Gastrocnemius medialis (tissue), 4 donors: ENCODE results near the gene DHRS7B. TPM values are rescaled to one million over a fixed set of nuclear protein-coding genes. Genes with fewer than 3 reads are reported as not detected.

Experiments
- ATAC-seq, 2 donors: fragments of 150-250 bp; one replicate each; pipeline ENCODE4 v1.9.1; 2016
- DNase-seq, 2 donors: peaks; one replicate each; pipeline ENCODE4 v3.0.0-alpha.2; 2019
- H3K27ac ChIP-seq, 4 donors: fragments of 200-600 bp; sonication (generic); 1 replicate in 1 of 4; 2 replicates in 3 of 4; pipeline ENCODE4 v1.5.1; 2016 to 2018; ENCODE audit warnings: mild to moderate bottlenecking in 2 of 4, moderate library complexity in 1 of 4
- H3K27me3 ChIP-seq, 3 donors: fragments of 200-600 bp; sonication (generic) in 2 of 3; 1 replicate in 1 of 3; 2 replicates in 2 of 3; pipeline versions ENCODE4 v1.5.1 to v1.6.0; 2016 to 2019; ENCODE audit warnings: mild to moderate bottlenecking in 1 of 3, moderate library complexity in 1 of 3
- H3K36me3 ChIP-seq, 2 donors: fragments of 200-600 bp; sonication (generic) in 1 of 2; one replicate each; pipeline ENCODE4 v1.5.1; 2017 to 2018
- H3K4me1 ChIP-seq, 2 donors: fragments of 200-600 bp; sonication (generic) in 1 of 2; one replicate each; pipeline ENCODE4 v1.5.1; 2016 to 2017; ENCODE audit warnings: mild to moderate bottlenecking in 2 of 2
- H3K4me3 ChIP-seq, 4 donors: fragments of 200-600 bp; sonication (generic) in 3 of 4; 1 replicate in 1 of 4; 2 replicates in 3 of 4; pipeline ENCODE4 v1.5.1; 2016 to 2019; ENCODE audit warnings: mild to moderate bottlenecking in 2 of 4
- H3K9me3 ChIP-seq, 3 donors: fragments of 200-600 bp; sonication (generic) in 2 of 3; 1 replicate in 1 of 3; 2 replicates in 2 of 3; pipeline ENCODE4 v1.5.1; 2016 to 2019
- POLR2A ChIP-seq, 2 donors: fragments of 450-650 bp; IDR thresholded peaks; one replicate each; pipeline ENCODE4 v1.6.1; 2017; ENCODE audit warnings: antibody characterized with exemption in 2 of 2, mild to moderate bottlenecking in 2 of 2, moderate library complexity in 2 of 2
- in situ Hi-C, 4 donors: fragments of 200-750 bp; cut with MboI; loops; one replicate each; pipeline versions ENCODE4 v1.15.0 to v1.8.0; 2017; ENCODE audit warnings: low sequenced_read_pairs in 4 of 4
- intact Hi-C: fragments of 100-400 bp; cut with DNase I; formaldehyde crosslinking; loops from one replicate; pipeline ENCODE4 v1.15.1; 2023; ENCODE audit warnings: low total_unique reads
- total RNA-seq, 4 donors: library from RNA; depleted of rRNA; stranded (reverse); fragments of >200 nt; gene quantifications; one replicate each; pipeline versions ENCODE4 v1.1.0 to v1.2.3, GENCODE V29; 2016
- TF ChIP-seq, protein P1 (sequence below), 5 experiments: fragments of 450-650 bp in 3 of 5; fragments of 200-600 bp in 2 of 5; sonication (generic) in 2 of 5; IDR thresholded peaks in 4 of 5; conservative IDR thresholded peaks in 1 of 5; 1 replicate in 4 of 5; 2 replicates in 1 of 5; pipeline ENCODE4 v1.5.1; 2016 to 2019; ENCODE audit warnings: antibody characterized with exemption in 5 of 5, mild to moderate bottlenecking in 3 of 5, moderate library complexity in 3 of 5

Gene DHRS7B
- total RNA-seq, 4 donors from 2014 or later, result 35.7 to 73.2 (median 43.2) TPM

DNA sequence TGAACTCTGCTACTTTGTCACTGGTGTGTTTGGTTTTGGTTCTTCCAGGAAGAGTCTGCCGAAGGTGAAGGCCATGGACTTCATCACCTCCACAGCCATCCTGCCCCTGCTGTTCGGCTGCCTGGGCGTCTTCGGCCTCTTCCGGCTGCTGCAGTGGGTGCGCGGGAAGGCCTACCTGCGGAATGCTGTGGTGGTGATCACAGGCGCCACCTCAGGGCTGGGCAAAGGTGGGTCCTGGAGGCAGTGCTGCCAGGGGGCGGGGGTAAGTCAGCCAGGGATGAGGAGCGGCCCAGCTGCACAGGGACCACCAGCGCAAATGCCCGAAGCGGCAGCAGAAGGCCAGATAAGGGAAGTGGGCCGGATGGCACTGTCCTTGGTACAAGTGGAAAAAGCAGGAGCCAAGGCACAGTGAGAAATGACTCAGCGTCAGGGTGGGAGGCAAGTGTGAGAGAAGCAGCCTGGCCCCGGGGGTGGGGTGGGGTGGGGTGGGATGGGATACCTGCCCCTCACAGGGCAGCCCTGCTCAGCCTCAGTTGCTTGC lies 45.3 kb downstream of the DHRS7B start:
- DNase-seq (no peak), ATAC-seq (no peak)
- H3K36me3 ChIP-seq, result no peaks in the 10 kb centered on the region
- peaks cover 76 to 80% of the 10 kb centered on the region in 2 donors for H3K4me1 ChIP-seq
- no peaks in the 10 kb centered on the region for H3K9me3 ChIP-seq
- peak overlapping the region; percentile 92 to 98 (median 96) for H3K27ac ChIP-seq
- no peaks in the 10 kb centered on the region for H3K27me3 ChIP-seq
- in situ Hi-C loops, result no loop called here
- intact Hi-C loops, result loop anchor here (2.0 kb wide), 1 partner anchor 29 kb away; no protein-coding TSS in a partner anchor
- H3K4me3 ChIP-seq, result no peak overlapping the region
- TF ChIP-seq POLR2A (IDR thresholded peaks at IDR 0.05), result no peak
- TF ChIP-seq, protein P1, sequence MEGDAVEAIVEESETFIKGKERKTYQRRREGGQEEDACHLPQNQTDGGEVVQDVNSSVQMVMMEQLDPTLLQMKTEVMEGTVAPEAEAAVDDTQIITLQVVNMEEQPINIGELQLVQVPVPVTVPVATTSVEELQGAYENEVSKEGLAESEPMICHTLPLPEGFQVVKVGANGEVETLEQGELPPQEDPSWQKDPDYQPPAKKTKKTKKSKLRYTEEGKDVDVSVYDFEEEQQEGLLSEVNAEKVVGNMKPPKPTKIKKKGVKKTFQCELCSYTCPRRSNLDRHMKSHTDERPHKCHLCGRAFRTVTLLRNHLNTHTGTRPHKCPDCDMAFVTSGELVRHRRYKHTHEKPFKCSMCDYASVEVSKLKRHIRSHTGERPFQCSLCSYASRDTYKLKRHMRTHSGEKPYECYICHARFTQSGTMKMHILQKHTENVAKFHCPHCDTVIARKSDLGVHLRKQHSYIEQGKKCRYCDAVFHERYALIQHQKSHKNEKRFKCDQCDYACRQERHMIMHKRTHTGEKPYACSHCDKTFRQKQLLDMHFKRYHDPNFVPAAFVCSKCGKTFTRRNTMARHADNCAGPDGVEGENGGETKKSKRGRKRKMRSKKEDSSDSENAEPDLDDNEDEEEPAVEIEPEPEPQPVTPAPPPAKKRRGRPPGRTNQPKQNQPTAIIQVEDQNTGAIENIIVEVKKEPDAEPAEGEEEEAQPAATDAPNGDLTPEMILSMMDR (IDR thresholded peaks at IDR 0.05 in 4 of 5, conservative IDR thresholded peaks at IDR 0.05 in 1 of 5), result no peak

DNA sequence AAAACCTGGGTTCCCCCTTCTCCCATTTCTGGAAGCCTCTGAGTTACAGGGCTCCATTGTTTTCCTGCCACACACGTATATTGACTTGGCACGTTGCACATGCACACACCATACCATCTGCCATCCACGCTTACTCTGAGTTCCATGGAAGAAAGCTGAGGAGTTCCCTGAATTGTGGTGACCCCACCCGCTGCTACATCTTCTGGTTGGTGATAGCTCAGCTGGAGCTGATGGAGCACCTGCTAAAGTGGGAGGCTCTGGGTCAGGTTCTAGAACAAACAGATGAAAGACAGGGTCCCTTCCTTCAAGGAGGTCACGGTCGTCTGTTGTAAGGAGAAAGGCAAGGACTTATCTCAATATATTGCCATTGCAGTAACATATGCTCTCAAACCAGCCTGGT lies 46.1 kb downstream of the DHRS7B start:
- peaks cover 71 to 73% of the 10 kb centered on the region in 2 donors for H3K4me1 ChIP-seq
- TF ChIP-seq, protein P1 (IDR thresholded peaks at IDR 0.05 in 4 of 5, conservative IDR thresholded peaks at IDR 0.05 in 1 of 5), result no peak
- no peak for TF ChIP-seq POLR2A (IDR thresholded peaks at IDR 0.05)
- DNase-seq, result no peak
- intact Hi-C loops, result loop anchor here (1.0 to 2.0 kb wide), 2 partner anchors 28 to 37 kb away; no protein-coding TSS in a partner anchor
- H3K27ac ChIP-seq, result peak overlapping the region; percentile 92 to 98 (median 96)
- no peaks in the 10 kb centered on the region for H3K27me3 ChIP-seq
- H3K36me3 ChIP-seq, result no peaks in the 10 kb centered on the region
- no peak overlapping the region for H3K4me3 ChIP-seq
- ATAC-seq, result no peak
- in situ Hi-C loops, result no loop called here
- H3K9me3 ChIP-seq, result no peaks in the 10 kb centered on the region

DNA sequence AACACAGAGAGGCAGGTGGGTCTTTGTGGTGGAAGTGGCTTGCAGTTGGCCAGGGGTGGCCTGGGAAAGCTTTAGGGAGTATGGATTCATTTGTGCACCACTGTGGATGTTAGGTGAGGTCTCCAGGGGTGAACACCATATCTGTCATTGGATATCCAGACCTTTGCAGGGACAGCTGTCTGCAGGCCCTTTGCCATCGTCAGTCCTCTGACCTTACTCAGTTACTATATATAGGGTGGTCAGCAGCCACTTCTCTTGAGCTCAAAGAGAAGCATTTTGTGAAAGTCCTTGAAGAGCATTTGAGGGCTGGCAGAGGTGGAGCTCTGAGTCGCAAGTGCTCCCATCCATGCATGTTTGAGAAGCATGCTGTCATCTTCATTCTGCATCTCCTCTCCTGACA lies 46.8 kb downstream of the DHRS7B start:
- Histone ChIP-seq H3K36me3 (no peaks in the 10 kb centered on the region), H3K4me3 (no peak overlapping the region), H3K4me1 (peaks cover 64 to 66% of the 10 kb centered on the region in 2 donors), H3K27me3 (no peaks in the 10 kb centered on the region), H3K27ac (peak overlapping the region; percentile 92 to 98 (median 96)), H3K9me3 (no peaks in the 10 kb centered on the region)
- in situ Hi-C loops (no loop called here), intact Hi-C loops (loop anchor here (1.0 to 2.0 kb wide), 2 partner anchors 27 to 37 kb away; no protein-coding TSS in a partner anchor)
- ATAC-seq (peak; percentile 88 to 92), DNase-seq (peak; percentile 77 to 91)
- TF ChIP-seq POLR2A (IDR thresholded peaks at IDR 0.05), result peak in 1 of 2 donors; percentile 17
- TF ChIP-seq, protein P1 (IDR thresholded peaks at IDR 0.05 in 4 of 5, conservative IDR thresholded peaks at IDR 0.05 in 1 of 5), result no peak

DNA sequence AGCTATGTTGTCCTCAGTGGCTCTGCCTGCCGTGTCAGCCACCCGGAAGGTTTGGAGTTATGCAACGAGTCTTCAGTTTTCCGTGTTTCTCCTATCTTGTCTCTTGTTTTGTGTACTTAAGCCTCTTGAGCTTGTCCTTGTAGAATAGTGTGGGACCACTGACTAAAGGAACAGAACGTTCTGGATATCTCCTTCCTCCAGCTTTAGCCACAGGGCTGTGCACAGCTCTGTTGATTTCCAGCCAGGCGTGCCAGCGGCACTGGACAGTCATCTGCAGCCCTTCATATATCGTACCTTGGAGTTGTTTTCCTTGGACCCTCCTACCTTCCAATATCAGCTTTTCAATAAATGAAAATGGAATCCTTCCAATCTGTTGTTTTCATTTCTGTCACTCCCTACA lies 47.4 kb downstream of the DHRS7B start:
- peaks cover 58 to 60% of the 10 kb centered on the region in 2 donors for H3K4me1 ChIP-seq
- peaks cover 0 to under 1% of the 10 kb centered on the region in 2 donors for H3K36me3 ChIP-seq
- intact Hi-C loops (no loop called here), in situ Hi-C loops (no loop called here)
- TF ChIP-seq POLR2A (IDR thresholded peaks at IDR 0.05), result no peak
- TF ChIP-seq, protein P1 (IDR thresholded peaks at IDR 0.05 in 4 of 5, conservative IDR thresholded peaks at IDR 0.05 in 1 of 5), result no peak
- no peak overlapping the region for H3K4me3 ChIP-seq
- DNase-seq (peak; percentile 58 to 77), ATAC-seq (peak; percentile 61 to 69)
- no peaks in the 10 kb centered on the region for H3K27me3 ChIP-seq
- peak overlapping the region; percentile 92 to 98 (median 96) for H3K27ac ChIP-seq
- no peaks in the 10 kb centered on the region for H3K9me3 ChIP-seq
